HepG2 (cell line): ENCODE data around the gene LYST. TPM values are rescaled to one million over a fixed set of nuclear protein-coding genes. Genes with fewer than 3 reads are reported as not detected.

ENCODE experiments used
- ATAC-seq: fragments of 200-7000 bp; cut with Tn5 transposase; 3 replicates; pipeline ENCODE4 v1.9.1; 2020; ENCODE audit warnings: mild to moderate bottlenecking, moderate library complexity
- BruUV-seq: library from RNA; stranded (reverse); fragments of 400-500 nt; replicated peaks from 2 replicates; lab custom pipeline; 2021; lab: Mats Ljungman, UMichigan
- CTCF ChIA-PET: fragments of 300-600 bp; formaldehyde crosslinking; extraction: SDS; loops from one replicate; lab custom pipeline; 2021; ENCODE audit warnings: low total read pairs, inconsistent platforms, low intra/inter-chr PET ratio; lab: Yijun Ruan, JAX
- POLR2A ChIA-PET: fragments of 350-600 bp; sonication (Branson Sonifier 250); formaldehyde crosslinking; loops from one replicate; lab custom pipeline; 2020; ENCODE audit warnings: antibody characterized with exemption, inconsistent platforms; lab: Yijun Ruan, JAX
- DNase-seq: peaks from one replicate; pipeline ENCODE4 v3.0.0-alpha.2; 2015; ENCODE audit warnings: low spot score
- FAIRE-seq: peaks from 3 replicates; lab custom pipeline; 2011; peaks lifted over from hg19 to GRCh38; lab: Jason Lieb, UNC
- H2AFZ ChIP-seq: one replicate; pipeline ENCODE4 v1.6.1; 2011; ENCODE audit warnings: low read length, inconsistent platforms
- H3K27ac ChIP-seq: fragments of 300-600 bp; 3 replicates; pipeline ENCODE4 v1.8.0; 2011; ENCODE audit warnings: mixed run types, mild to moderate bottlenecking, mixed read lengths, low read length, inconsistent platforms; ENCODE audit not compliant: insufficient read depth; ENCODE audit errors: extremely low read length
- H3K27me3 ChIP-seq, 2 experiments: fragments of 200-600 bp in 1 of 2; 2 replicates in 1 of 2; 3 replicates in 1 of 2; pipeline versions ENCODE4 v1.6.0 to v1.8.0; 2011; ENCODE audit warnings: low read length in 2 of 2, mild to moderate bottlenecking in 2 of 2, moderate library complexity in 2 of 2, inconsistent platforms in 1 of 2; ENCODE audit not compliant: insufficient read depth in 2 of 2, control insufficient read depth in 1 of 2
- H3K36me3 ChIP-seq, 2 experiments: fragments of 200-600 bp in 1 of 2; replicated peaks in 1 of 2; 2 replicates in 1 of 2; 3 replicates in 1 of 2; pipeline versions ENCODE4 v1.5.1 to v1.8.0; 2011; ENCODE audit warnings: low read length in 2 of 2, inconsistent platforms in 1 of 2; ENCODE audit not compliant: insufficient read depth in 2 of 2, control insufficient read depth in 1 of 2
- H3K4me1 ChIP-seq: 2 replicates; pipeline ENCODE4 v1.5.1; 2012; ENCODE audit warnings: low read length, inconsistent platforms; ENCODE audit not compliant: insufficient read depth
- H3K4me2 ChIP-seq: 2 replicates; pipeline ENCODE4 v1.6.0; 2011; ENCODE audit warnings: low read depth, low read length, inconsistent platforms
- H3K4me3 ChIP-seq, 3 experiments: fragments of 200-600 bp in 1 of 3; sonication (generic), shearing (Covaris generic) in 1 of 3; replicated peaks in 1 of 3; 2 replicates each; pipeline ENCODE4 v1.5.1; 2011 to 2016; ENCODE audit warnings: low read length in 3 of 3, inconsistent platforms in 2 of 3, low read depth in 2 of 3, mild to moderate bottlenecking in 2 of 3, control low read depth in 1 of 3, mixed read lengths in 1 of 3; ENCODE audit not compliant: insufficient read depth in 1 of 3
- H3K79me2 ChIP-seq: one replicate; pipeline ENCODE4 v1.6.1; 2011; ENCODE audit warnings: low read length, inconsistent platforms; ENCODE audit not compliant: insufficient read depth
- H3K9ac ChIP-seq: 2 replicates; pipeline ENCODE4 v1.6.0; 2011; ENCODE audit warnings: mild to moderate bottlenecking, low read depth, low read length, inconsistent platforms; ENCODE audit not compliant: insufficient read depth
- H3K9me3 ChIP-seq: 2 replicates; pipeline ENCODE4 v1.5.1; 2012; ENCODE audit warnings: mild to moderate bottlenecking, low read length
- H4K20me1 ChIP-seq: 2 replicates; pipeline ENCODE4 v1.6.0; 2011; ENCODE audit warnings: inconsistent platforms, mild to moderate bottlenecking, low read length, moderate library complexity; ENCODE audit not compliant: insufficient read depth
- BCL3 ChIP-seq: sonication (generic); formaldehyde crosslinking; IDR thresholded peaks from 2 replicates; pipeline ENCODE4 v1.5.1; 2020; ENCODE audit warnings: mild to moderate bottlenecking, missing genetic modification reagents, moderate library complexity
- CBX5 ChIP-seq: sonication (generic); formaldehyde crosslinking; IDR thresholded peaks from 2 replicates; pipeline ENCODE4 v1.4.0; 2020; ENCODE audit warnings: missing genetic modification reagents, borderline replicate concordance
- FOXO1 ChIP-seq: sonication (generic); formaldehyde crosslinking; IDR thresholded peaks from 2 replicates; pipeline ENCODE4 v1.4.0; 2020; ENCODE audit warnings: missing genetic modification reagents
- KAT7 ChIP-seq: IDR thresholded peaks from 2 replicates; pipeline ENCODE4 v1.6.1; 2018; ENCODE audit warnings: borderline replicate concordance, missing compliant biosample characterization
- KLF12 ChIP-seq: sonication (generic); formaldehyde crosslinking; IDR thresholded peaks from 2 replicates; pipeline ENCODE4 v1.4.0; 2020; ENCODE audit warnings: missing genetic modification reagents, borderline replicate concordance
- KLF16 ChIP-seq, 2 experiments: sonication (generic) in 1 of 2; formaldehyde crosslinking in 1 of 2; IDR thresholded peaks; 2 replicates each; pipeline versions ENCODE4 v1.6.1 to v1.8.0; 2016 to 2023; ENCODE audit warnings: missing genetic modification reagents in 2 of 2, missing compliant biosample characterization in 1 of 2
- KMT2B ChIP-seq: IDR thresholded peaks from 2 replicates; pipeline ENCODE4 v1.6.1; 2016; ENCODE audit warnings: missing genetic modification reagents, missing compliant biosample characterization
- MXD3 ChIP-seq: IDR thresholded peaks from 2 replicates; pipeline ENCODE4 v1.6.1; 2016; ENCODE audit warnings: mild to moderate bottlenecking, missing biosample characterization, missing genetic modification reagents
- MZF1 ChIP-seq: sonication (generic); formaldehyde crosslinking; IDR thresholded peaks from 2 replicates; pipeline ENCODE4 v1.8.1; 2023; ENCODE audit warnings: mild to moderate bottlenecking, missing genetic modification reagents, borderline replicate concordance
- NCOA5 ChIP-seq: sonication (generic); formaldehyde crosslinking; IDR thresholded peaks from 2 replicates; pipeline ENCODE4 v1.4.0; 2020; ENCODE audit warnings: missing genetic modification reagents
- NONO ChIP-seq, 2 experiments: fragments of 450-650 bp in 1 of 2; sonication (generic) in 1 of 2; formaldehyde crosslinking in 1 of 2; IDR thresholded peaks in 1 of 2; conservative IDR thresholded peaks in 1 of 2; 2 replicates each; pipeline versions ENCODE4 v1.6.1 to v1.8.0; 2017 to 2022; ENCODE audit warnings: mild to moderate bottlenecking in 1 of 2, missing genetic modification reagents in 1 of 2, moderate library complexity in 1 of 2
- PPARG ChIP-seq: conservative IDR thresholded peaks from 2 replicates; pipeline ENCODE4 v1.6.1; 2016; ENCODE audit warnings: missing biosample characterization, missing genetic modification reagents
- RFXANK ChIP-seq: IDR thresholded peaks from 2 replicates; pipeline ENCODE4 v1.6.1; 2016
- SCMH1 ChIP-seq: sonication (generic); formaldehyde crosslinking; IDR thresholded peaks from 2 replicates; pipeline ENCODE4 v1.9.0; 2021; ENCODE audit warnings: missing genetic modification reagents, mild to moderate bottlenecking, borderline replicate concordance
- THYN1 ChIP-seq: sonication (generic); formaldehyde crosslinking; IDR thresholded peaks from 2 replicates; pipeline ENCODE4 v1.8.1; 2023; ENCODE audit warnings: low read depth, mild to moderate bottlenecking, moderate library complexity, missing genetic modification reagents, borderline replicate concordance
- ZFYVE20 ChIP-seq: sonication (generic); formaldehyde crosslinking; IDR thresholded peaks from 2 replicates; pipeline ENCODE4 v1.8.0; 2023; ENCODE audit warnings: low read depth, mild to moderate bottlenecking, moderate library complexity, missing genetic modification reagents, borderline replicate concordance
- ZMYM2 ChIP-seq: sonication (generic); formaldehyde crosslinking; IDR thresholded peaks from 2 replicates; pipeline ENCODE4 v1.8.0; 2022; ENCODE audit warnings: mild to moderate bottlenecking, missing genetic modification reagents
- ZNF292 ChIP-seq: sonication (generic); formaldehyde crosslinking; IDR thresholded peaks from 2 replicates; pipeline ENCODE4 v1.8.1; 2022; ENCODE audit warnings: mild to moderate bottlenecking, low read depth, missing genetic modification reagents, borderline replicate concordance
- ZNF543 ChIP-seq: sonication (generic); formaldehyde crosslinking; IDR thresholded peaks from 2 replicates; pipeline ENCODE4 v1.4.0; 2020; ENCODE audit warnings: mild to moderate bottlenecking, missing genetic modification reagents
- ZNF569 ChIP-seq: sonication (generic); formaldehyde crosslinking; IDR thresholded peaks from 2 replicates; pipeline ENCODE4 v1.5.0; 2020; ENCODE audit warnings: mild to moderate bottlenecking, missing genetic modification reagents, moderate library complexity, borderline replicate concordance
- ZNF780A ChIP-seq: sonication (generic); formaldehyde crosslinking; IDR thresholded peaks from 2 replicates; pipeline ENCODE4 v1.8.0; 2022; ENCODE audit warnings: mild to moderate bottlenecking, missing genetic modification reagents, moderate library complexity
- WGBS: methylation state at CpG from one replicate; pipeline ENCODE4 v1.1.6; 2017; ENCODE audit warnings: low lambda C conversion rate; 5-methylcytosine and 5-hydroxymethylcytosine counted together
- in situ Hi-C: cut with HindIII; loops from 2 replicates; pipeline ENCODE4 v1.10.0; 2017; ENCODE audit warnings: low pct_unique_long_range_greater_than_20kb; ENCODE audit not compliant: extremely low pct_ligation_motif_present
- intact Hi-C: fragments of 100-400 bp; cut with micrococcal nuclease; formaldehyde crosslinking; loops from one replicate; pipeline ENCODE4 v1.10.0; 2022; ENCODE audit not compliant: unreplicated experiment
- polyA plus RNA-seq, 8 experiments: library from polyadenylated mRNA; depleted of rRNA in 3 of 8; stranded (reverse) in 7 of 8; unstranded in 1 of 8; fragments of >200 nt; fragmentation: Illumina TruSeq in 4 of 8; extraction: Trizol in 4 of 8; gene quantifications; 2 replicates each; pipeline versions ENCODE4 v1.2.1 to v1.2.3, GENCODE V29; 2011 to 2016; ENCODE audit warnings: low read depth in 4 of 8, missing spikeins in 1 of 8, mixed read lengths in 1 of 8; ENCODE audit not compliant: insufficient read depth in 1 of 8
- total RNA-seq, 5 experiments: library from RNA; depleted of rRNA; stranded (reverse); fragments of >200 nt; fragmentation: Illumina TruSeq; extraction: Trizol; gene quantifications; 2 replicates each; pipeline ENCODE4 v1.2.3, GENCODE V29; 2016; ENCODE audit warnings: low read depth in 1 of 5

LYST gene
- total and polyA plus RNA-seq, 2 of the 13 experiments (the other 11 are each of a cell fraction or from before 2014, with no cell fraction given): 0.91 to 2.5 TPM

- intact Hi-C loops: no loop called here
- CTCF ChIA-PET: no interaction called here
- in situ Hi-C loops: no loop called here
Observed at GRCh38 chr1:235857756-235858155, 8.9 kb downstream of the LYST start.

GRCh38 chr1:235855811-235856429 lies 10.8 kb downstream of the LYST start:
- H2AFZ ChIP-seq: no peak overlapping the region
- H4K20me1 ChIP-seq: no peaks in the 10 kb centered on the region
- DNase-seq: no peak
- in situ Hi-C loops (no loop called here), intact Hi-C loops (no loop called here)
- no peak overlapping the region for H3K4me3 ChIP-seq
- H3K9me3 ChIP-seq: no peaks in the 10 kb centered on the region
- H3K4me2 ChIP-seq: no peak overlapping the region
- no peaks in the 10 kb centered on the region for H3K4me1 ChIP-seq
- no peaks in the 10 kb centered on the region for H3K36me3 ChIP-seq
- no peak overlapping the region for H3K9ac ChIP-seq
- ATAC-seq: no peak
- no peak overlapping the region for H3K27ac ChIP-seq
- H3K79me2 ChIP-seq: no peaks in the 10 kb centered on the region
- no peak for FAIRE-seq
- no TSS peak for BruUV-seq
- ChIA-PET POLR2A (no interaction called here), CTCF (no interaction called here)
- 72% methylated on average over 1 of the region's 1 CpG for WGBS
- H3K27me3 ChIP-seq: no peaks in the 10 kb centered on the region
- TF ChIP-seq BCL3 (CRISPR knock-in tag) (no peak), ZNF780A (CRISPR knock-in tag) (no peak), FOXO1 (no peak), KMT2B (no peak), KLF16 (CRISPR knock-in tag; IDR thresholded peaks at IDR 0.05) (no peak), ZNF569 (CRISPR knock-in tag) (no peak), SCMH1 (no peak), ZFYVE20 (CRISPR knock-in tag) (no peak), NONO (IDR thresholded peaks at IDR 0.05) (no peak), NONO (CRISPR knock-in tag; conservative IDR thresholded peaks at IDR 0.05) (no peak), RFXANK (CRISPR knock-in tag) (no peak), ZNF543 (CRISPR knock-in tag) (no peak), ZNF292 (no peak), ZMYM2 (CRISPR knock-in tag) (no peak), MXD3 (CRISPR knock-in tag) (no peak), KLF12 (no peak), THYN1 (no peak)

More at GRCh38 chr1:235857756-235858155, 8.9 kb downstream of the LYST start:
- no peak for TF ChIP-seq PPARG (CRISPR knock-in tag)
- TF ChIP-seq KAT7 (CRISPR knock-in tag): no peak
- TF ChIP-seq NCOA5 (CRISPR knock-in tag): no peak
- no peak for TF ChIP-seq CBX5 (CRISPR knock-in tag)
- TF ChIP-seq MZF1: no peak
- Histone ChIP-seq H3K4me2 (no peak overlapping the region), H3K4me1 (no peaks in the 10 kb centered on the region), H3K36me3 (no peaks in the 10 kb centered on the region), H3K27ac (no peak overlapping the region), H3K9me3 (no peaks in the 10 kb centered on the region), H4K20me1 (no peaks in the 10 kb centered on the region), H3K9ac (no peak overlapping the region), H3K27me3 (no peaks in the 10 kb centered on the region), H3K4me3 (no peak overlapping the region), H2AFZ (no peak overlapping the region), H3K79me2 (no peaks in the 10 kb centered on the region)
- 32% methylated on average over 2 of the region's 2 CpGs for WGBS
- POLR2A ChIA-PET: no interaction called here
- no TSS peak for BruUV-seq
- no peak for ATAC-seq
- DNase-seq: no peak
- no peak for FAIRE-seq
